Measurements from ENCODE around the gene ART1. TPM values are rescaled to one million over a fixed set of nuclear protein-coding genes. Genes with fewer than 3 reads are reported as not detected.

The ART1 gene
- total and polyA plus RNA-seq, 2 of the 4 experiments (the other 2 are of a cell fraction), result not detected

GRCh38 chr11:3637201-3637600 lies 7.7 kb upstream of the ART1 start:
- H2AK5ac ChIP-seq (ENCODE audit: low read depth, low read length), result no peak overlapping the region
- intact Hi-C loops (cut with micrococcal nuclease), result no loop called here
- H2AK9ac ChIP-seq (replicated peaks; ENCODE audit: low read depth, low read length, poor library complexity), result no peak overlapping the region
- no peaks in the 10 kb centered on the region for H3K9me1 ChIP-seq (ENCODE audit: insufficient read depth, low read length)
- H3K14ac ChIP-seq (replicated peaks; ENCODE audit: low read depth, low read length), result no peak overlapping the region
- H3K18ac ChIP-seq (ENCODE audit: low read depth, low read length), result no peak overlapping the region
- no peak overlapping the region for H2BK20ac ChIP-seq (ENCODE audit: low read depth, low read length)
- no peak overlapping the region for H4K5ac ChIP-seq (ENCODE audit: low read depth, low read length)
- CTCF ChIA-PET, result no interaction called here
- no peak overlapping the region for H3K4me2 ChIP-seq (ENCODE audit: low read depth, low read length)
- no peaks in the 10 kb centered on the region for H3K36me3 ChIP-seq (ENCODE audit: control insufficient read depth, insufficient read depth, low read length)
- ATAC-seq (ENCODE audit: low read depth) (no peak), DNase-seq (no peak)
- peaks cover 50% of the 10 kb centered on the region for H3K27me3 ChIP-seq (ENCODE audit: control insufficient read depth, insufficient read depth, low read length)
- no TSS peak for BruUV-seq (replicated peaks)
- H3K9ac ChIP-seq (ENCODE audit: low read depth, low read length), result no peak overlapping the region
- no peaks in the 10 kb centered on the region for H3K9me3 ChIP-seq (ENCODE audit: control insufficient read depth, insufficient read depth, low read length)
- no peak overlapping the region for H3K23ac ChIP-seq (ENCODE audit: low read depth, low read length)
- H4K8ac ChIP-seq (ENCODE audit: low read depth in 2 of 2, low read length in 2 of 2), result no peak overlapping the region
- no peak for TF ChIP-seq RAD21 (IDR thresholded peaks at IDR 0.05; ENCODE audit: low read length)
- TF ChIP-seq NFE2L2 (IDR thresholded peaks at IDR 0.05; ENCODE audit: low read depth, low read length), result no peak
- TF ChIP-seq, protein P1, sequence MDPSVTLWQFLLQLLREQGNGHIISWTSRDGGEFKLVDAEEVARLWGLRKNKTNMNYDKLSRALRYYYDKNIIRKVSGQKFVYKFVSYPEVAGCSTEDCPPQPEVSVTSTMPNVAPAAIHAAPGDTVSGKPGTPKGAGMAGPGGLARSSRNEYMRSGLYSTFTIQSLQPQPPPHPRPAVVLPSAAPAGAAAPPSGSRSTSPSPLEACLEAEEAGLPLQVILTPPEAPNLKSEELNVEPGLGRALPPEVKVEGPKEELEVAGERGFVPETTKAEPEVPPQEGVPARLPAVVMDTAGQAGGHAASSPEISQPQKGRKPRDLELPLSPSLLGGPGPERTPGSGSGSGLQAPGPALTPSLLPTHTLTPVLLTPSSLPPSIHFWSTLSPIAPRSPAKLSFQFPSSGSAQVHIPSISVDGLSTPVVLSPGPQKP (IDR thresholded peaks at IDR 0.05; ENCODE audit: borderline replicate concordance, low read depth, low read length), result no peak
- no peak for TF ChIP-seq CEBPB (IDR thresholded peaks at IDR 0.05; ENCODE audit: low read depth, low read length)
- no peak for TF ChIP-seq POLR2A (IDR thresholded peaks at IDR 0.05; ENCODE audit: low read depth, low read length)
- no peak for TF ChIP-seq USF2 (IDR thresholded peaks at IDR 0.05; ENCODE audit: low read depth, low read length)
- TF ChIP-seq MAZ (IDR thresholded peaks at IDR 0.05; ENCODE audit: borderline replicate concordance, low read depth, low read length), result no peak
- TF ChIP-seq SMC3 (IDR thresholded peaks at IDR 0.05; ENCODE audit: low read depth, low read length), result no peak
- no peak for TF ChIP-seq FOS (IDR thresholded peaks at IDR 0.05; ENCODE audit: low read depth, low read length)
- TF ChIP-seq MXI1 (IDR thresholded peaks at IDR 0.05; ENCODE audit: borderline replicate concordance, low read depth, low read length), result no peak
- TF ChIP-seq, protein P2, sequence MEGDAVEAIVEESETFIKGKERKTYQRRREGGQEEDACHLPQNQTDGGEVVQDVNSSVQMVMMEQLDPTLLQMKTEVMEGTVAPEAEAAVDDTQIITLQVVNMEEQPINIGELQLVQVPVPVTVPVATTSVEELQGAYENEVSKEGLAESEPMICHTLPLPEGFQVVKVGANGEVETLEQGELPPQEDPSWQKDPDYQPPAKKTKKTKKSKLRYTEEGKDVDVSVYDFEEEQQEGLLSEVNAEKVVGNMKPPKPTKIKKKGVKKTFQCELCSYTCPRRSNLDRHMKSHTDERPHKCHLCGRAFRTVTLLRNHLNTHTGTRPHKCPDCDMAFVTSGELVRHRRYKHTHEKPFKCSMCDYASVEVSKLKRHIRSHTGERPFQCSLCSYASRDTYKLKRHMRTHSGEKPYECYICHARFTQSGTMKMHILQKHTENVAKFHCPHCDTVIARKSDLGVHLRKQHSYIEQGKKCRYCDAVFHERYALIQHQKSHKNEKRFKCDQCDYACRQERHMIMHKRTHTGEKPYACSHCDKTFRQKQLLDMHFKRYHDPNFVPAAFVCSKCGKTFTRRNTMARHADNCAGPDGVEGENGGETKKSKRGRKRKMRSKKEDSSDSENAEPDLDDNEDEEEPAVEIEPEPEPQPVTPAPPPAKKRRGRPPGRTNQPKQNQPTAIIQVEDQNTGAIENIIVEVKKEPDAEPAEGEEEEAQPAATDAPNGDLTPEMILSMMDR (conservative IDR thresholded peaks at IDR 0.05; ENCODE audit: low read depth, low read length), result no peak
- no peak for TF ChIP-seq CHD1 (IDR thresholded peaks at IDR 0.05; ENCODE audit: low read depth, low read length)
- TF ChIP-seq BHLHE40 (IDR thresholded peaks at IDR 0.05; ENCODE audit: low read depth, low read length), result no peak
- TF ChIP-seq MAFK (IDR thresholded peaks at IDR 0.05; ENCODE audit: low read depth, low read length), result no peak
- TF ChIP-seq RCOR1 (IDR thresholded peaks at IDR 0.05; ENCODE audit: insufficient replicate concordance, low read length), result no peak
- TF ChIP-seq RFX5 (IDR thresholded peaks at IDR 0.05; ENCODE audit: low read depth, low read length), result no peak
- no peak overlapping the region for H2BK5ac ChIP-seq (ENCODE audit: low read depth, low read length, poor library complexity, severe bottlenecking)
- H3K4me1 ChIP-seq (ENCODE audit: control insufficient read depth, insufficient read depth, low read length), result no peaks in the 10 kb centered on the region
- no peak overlapping the region for H4K91ac ChIP-seq (ENCODE audit: insufficient read depth, low read depth, low read length)
- no peak overlapping the region for H3K4ac ChIP-seq (ENCODE audit: low read depth, low read length)
- no peak overlapping the region for H3K56ac ChIP-seq (ENCODE audit: extremely low read depth, insufficient read depth, low read length)
- no peak overlapping the region for H2BK15ac ChIP-seq (ENCODE audit: low read depth, low read length)
- dilution Hi-C loops (cut with HindIII; ENCODE audit: low sequenced_read_pairs, unreplicated experiment), result no loop called here
- in situ Hi-C loops (cut with MboI; ENCODE audit: low sequenced_read_pairs), result no loop called here
- WGBS, 2 experiments (ENCODE audit: extremely low coverage in 2 of 2, insufficient read length in 1 of 2), result no CpG with 5 or more reads among the region's 13 CpGs
- no peaks in the 10 kb centered on the region for H4K20me1 ChIP-seq (ENCODE audit: insufficient read depth, low read length)
- H3K4me3 ChIP-seq (ENCODE audit: insufficient read depth, low read depth, low read length), result no peak overlapping the region
- no peak overlapping the region for H3K27ac ChIP-seq (ENCODE audit: insufficient read depth, low read length)
- H2AFZ ChIP-seq (replicated peaks; ENCODE audit: low read length, poor library complexity), result no peak overlapping the region
- H2BK120ac ChIP-seq (ENCODE audit: low read depth, low read length), result no peak overlapping the region
- POLR2A ChIA-PET (ENCODE audit: unreplicated experiment), result no interaction called here
- H3K79me1 ChIP-seq (ENCODE audit: low read depth in 1 of 2, low read length in 2 of 2), result no peaks in the 10 kb centered on the region

Data from IMR-90 (cell line).